NT2/D1 (cell line): ENCODE results near the gene FZD8.

Experiments used
- DNase-seq: peaks from one replicate; pipeline ENCODE4 v3.0.0-alpha.2; 2011; ENCODE audit warnings: low read depth, low spot score
- H3K27me3 ChIP-seq: 2 replicates; pipeline ENCODE4 v1.6.0; 2011; ENCODE audit warnings: mild to moderate bottlenecking; ENCODE audit not compliant: insufficient read length, insufficient read depth
- H3K36me3 ChIP-seq: 2 replicates; pipeline ENCODE4 v1.6.1; 2011; ENCODE audit warnings: mild to moderate bottlenecking, low read length, mixed read lengths; ENCODE audit not compliant: insufficient read depth, insufficient read length
- H3K4me1 ChIP-seq: 2 replicates; pipeline ENCODE4 v1.5.1; 2011; ENCODE audit not compliant: insufficient read depth, insufficient read length
- H3K4me3 ChIP-seq: 2 replicates; pipeline ENCODE4 v1.5.1; 2011; ENCODE audit warnings: low read depth; ENCODE audit not compliant: insufficient read length
- H3K9ac ChIP-seq: 2 replicates; pipeline ENCODE4 v1.6.0; 2011; ENCODE audit warnings: low read depth; ENCODE audit not compliant: insufficient read length
- H3K9me3 ChIP-seq: 2 replicates; pipeline ENCODE4 v1.5.1; 2011; ENCODE audit warnings: mild to moderate bottlenecking, low read length; ENCODE audit not compliant: insufficient read depth
- SUZ12 ChIP-seq: IDR thresholded peaks from 2 replicates; pipeline ENCODE4 v1.6.1; 2011; ENCODE audit not compliant: insufficient read length, insufficient read depth; ENCODE audit errors: extremely low read depth
- YY1 ChIP-seq: IDR thresholded peaks from 2 replicates; pipeline ENCODE4 v1.6.1; 2011; ENCODE audit not compliant: insufficient read length, insufficient read depth
- ZNF274 ChIP-seq: IDR thresholded peaks from 2 replicates; pipeline ENCODE4 v1.6.1; 2011; ENCODE audit warnings: mild to moderate bottlenecking, low read depth, low read length

The FZD8 gene

DNA sequence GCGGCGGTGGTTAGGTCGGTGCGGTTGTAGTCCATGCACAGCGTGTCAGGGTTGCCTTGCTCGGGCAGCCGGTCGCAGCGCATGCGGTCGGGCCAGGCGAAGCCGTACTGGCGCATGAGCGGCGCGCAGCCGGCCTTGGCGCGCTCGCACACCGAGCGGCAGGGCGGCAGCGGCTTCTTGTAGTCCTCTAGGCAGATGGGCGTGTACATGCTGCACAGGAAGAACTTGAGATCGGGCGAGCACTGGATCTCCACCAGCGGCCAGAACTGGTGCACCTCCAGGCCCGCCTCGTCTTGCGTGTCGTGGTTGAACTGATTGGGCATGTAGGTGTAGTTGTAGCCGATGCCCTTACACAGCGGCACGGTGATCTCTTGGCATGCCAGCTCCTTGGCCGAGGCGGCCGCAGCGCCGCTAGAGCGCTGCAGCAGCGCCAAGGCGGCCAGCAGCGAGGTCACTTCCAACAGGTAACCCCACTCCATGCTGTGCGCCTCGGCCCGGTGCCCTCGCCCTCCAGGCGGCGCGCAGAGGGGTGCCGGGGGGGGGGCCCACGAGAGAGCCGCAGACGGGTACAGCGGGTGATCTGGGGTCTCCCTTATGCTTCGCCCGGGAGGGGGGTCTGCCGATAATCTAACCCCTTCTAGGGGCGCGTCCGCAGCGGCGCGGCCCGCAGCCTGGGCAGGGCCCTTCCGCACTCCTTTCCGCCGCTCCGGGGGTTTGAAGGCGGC lies 983 bp downstream of the FZD8 start:
- TF ChIP-seq SUZ12 (no peak), ZNF274 (no peak), YY1 (no peak)
- peak overlapping the region; percentile 61 for H3K4me3 ChIP-seq
- H3K27me3 ChIP-seq, result peaks cover 22% of the 10 kb centered on the region
- H3K4me1 ChIP-seq, result peaks cover 5% of the 10 kb centered on the region
- peaks cover 7% of the 10 kb centered on the region; the same call in 1 of the 2 replicates for H3K9me3 ChIP-seq
- peaks cover 7% of the 10 kb centered on the region for H3K36me3 ChIP-seq
- no peak for DNase-seq
- peak overlapping the region; percentile 90 for H3K9ac ChIP-seq

DNA sequence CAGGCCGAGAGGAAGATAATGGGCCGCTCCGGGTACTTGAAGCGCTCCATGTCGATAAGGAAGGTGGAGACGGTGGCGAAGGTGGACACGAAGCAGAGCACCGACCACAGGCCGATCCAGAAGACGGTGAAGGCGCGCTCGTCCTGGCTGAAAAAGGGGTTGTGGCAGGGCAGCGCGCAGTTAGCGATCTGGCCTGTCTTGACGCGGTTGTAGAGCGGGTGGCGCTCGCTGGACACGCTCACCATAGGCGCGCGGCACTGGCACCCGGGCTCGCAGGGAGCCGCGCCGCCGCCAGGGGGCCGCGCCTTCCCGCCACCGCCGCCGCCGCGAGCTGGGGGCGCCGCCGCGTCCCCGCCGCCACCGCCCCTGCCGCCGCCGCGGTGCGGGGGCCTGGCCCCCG lies 1.6 kb downstream of the FZD8 start:
- peaks cover 7% of the 10 kb centered on the region for H3K36me3 ChIP-seq
- peak overlapping the region; percentile 34 for H3K4me3 ChIP-seq
- TF ChIP-seq YY1 (no peak), ZNF274 (no peak), SUZ12 (no peak)
- H3K27me3 ChIP-seq, result peaks cover 19% of the 10 kb centered on the region
- peak overlapping the region; percentile 42 for H3K9ac ChIP-seq
- H3K9me3 ChIP-seq, result peaks cover 7% of the 10 kb centered on the region; the same call in 1 of the 2 replicates
- H3K4me1 ChIP-seq, result peaks cover 5% of the 10 kb centered on the region
- DNase-seq, result no peak

DNA sequence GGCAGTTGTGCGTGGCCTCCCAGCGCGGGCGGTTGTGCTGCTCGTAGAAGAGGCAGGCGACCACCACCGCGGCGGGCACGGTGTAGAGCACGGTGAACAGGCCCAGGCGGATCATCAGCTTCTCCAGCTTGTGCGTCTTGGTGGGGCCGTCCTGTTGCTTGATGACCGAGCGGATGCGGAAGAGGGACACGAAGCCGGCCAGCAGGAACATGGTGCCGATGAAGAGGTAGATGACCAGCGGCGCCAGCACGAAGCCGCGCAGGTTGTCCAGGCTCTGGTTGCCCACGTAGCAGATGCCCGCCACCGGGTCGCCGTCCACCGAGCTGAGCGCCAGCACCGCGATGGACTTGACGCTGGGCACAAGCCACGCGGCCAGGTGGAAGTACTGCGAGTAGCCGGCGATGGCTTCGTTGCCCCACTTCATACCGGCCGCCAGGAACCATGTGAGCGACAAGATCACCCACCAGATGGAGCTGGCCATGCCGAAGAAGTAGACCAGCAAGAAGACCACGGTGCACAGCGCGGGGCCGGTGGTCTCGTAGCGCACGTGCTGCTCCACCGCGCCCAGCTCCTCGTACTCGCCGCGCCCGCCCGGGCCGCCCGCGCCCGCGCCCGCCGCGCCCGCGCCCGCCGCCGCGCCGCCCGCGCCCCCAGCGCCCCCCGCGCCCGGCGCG lies 2.2 kb downstream of the FZD8 start:
- peaks cover 5% of the 10 kb centered on the region for H3K4me1 ChIP-seq
- no peak for DNase-seq
- peak overlapping the region; percentile 18 for H3K4me3 ChIP-seq
- no peak for TF ChIP-seq SUZ12
- TF ChIP-seq ZNF274, result no peak
- TF ChIP-seq YY1, result no peak
- peaks cover 7% of the 10 kb centered on the region for H3K36me3 ChIP-seq
- H3K9me3 ChIP-seq, result peaks cover 7% of the 10 kb centered on the region; the same call in 1 of the 2 replicates
- H3K27me3 ChIP-seq, result peaks cover 13% of the 10 kb centered on the region
- H3K9ac ChIP-seq, result no peak overlapping the region

DNA sequence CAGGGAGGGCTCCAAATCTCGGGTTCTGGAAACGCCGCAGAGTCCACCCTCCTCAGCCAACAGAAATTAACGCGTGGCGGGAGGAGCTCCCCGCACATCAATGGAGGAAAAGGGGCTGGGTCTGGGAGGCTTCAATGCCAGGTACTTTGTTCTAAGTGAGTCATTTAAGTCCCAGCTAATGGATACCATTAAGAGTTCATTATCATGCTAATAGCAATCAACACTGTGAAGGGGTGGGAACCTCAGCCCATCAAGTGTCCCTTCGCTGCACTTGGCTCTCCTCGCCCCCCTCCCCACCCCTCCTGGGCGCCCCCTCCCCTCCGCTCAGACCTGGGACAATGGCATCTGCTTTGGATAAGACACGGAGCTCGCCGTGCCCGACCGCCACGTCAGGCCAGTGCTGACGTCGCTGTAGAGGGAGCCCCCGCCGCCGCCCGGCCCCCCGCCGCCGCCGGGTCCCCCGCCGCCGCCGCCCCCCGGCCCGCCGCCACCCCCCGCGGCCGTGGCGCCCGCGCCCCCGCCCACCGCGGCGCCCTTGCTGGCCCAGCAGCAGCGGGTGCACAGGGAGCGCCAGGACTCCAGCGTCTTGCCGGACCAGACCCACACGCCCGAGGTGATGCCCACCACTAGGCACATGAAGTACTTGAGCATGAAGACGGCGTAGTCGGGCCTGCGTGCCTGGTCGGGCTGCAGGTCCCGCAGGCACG lies 2.9 kb downstream of the FZD8 start:
- TF ChIP-seq YY1, result no peak
- no peak for TF ChIP-seq SUZ12
- TF ChIP-seq ZNF274, result no peak
- Histone ChIP-seq H3K4me3 (peak overlapping the region; percentile 28), H3K27me3 (peaks cover 6% of the 10 kb centered on the region), H3K4me1 (peaks cover 5% of the 10 kb centered on the region), H3K9ac (no peak overlapping the region), H3K9me3 (peaks cover 7% of the 10 kb centered on the region; the same call in 1 of the 2 replicates), H3K36me3 (peaks cover 7% of the 10 kb centered on the region)
- no peak for DNase-seq

DNA sequence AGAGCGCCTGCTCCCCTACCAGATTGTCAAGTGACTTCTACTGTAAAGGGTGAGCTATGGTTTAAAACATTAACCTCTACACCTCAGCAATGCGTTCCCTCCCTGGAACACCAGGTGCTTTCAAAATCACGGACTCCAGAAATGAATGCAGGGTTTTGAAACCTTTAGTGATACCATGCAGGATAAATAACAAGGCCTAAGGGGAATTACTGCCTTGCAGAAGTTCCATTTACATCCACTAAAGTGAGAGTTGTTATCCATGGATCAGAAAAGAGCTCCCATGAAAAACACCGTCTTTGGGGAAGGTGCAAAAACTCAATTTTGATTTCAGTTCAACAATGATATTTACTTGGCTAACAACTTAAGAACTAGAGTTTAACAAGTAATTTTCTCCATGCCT lies 4.0 kb downstream of the FZD8 start:
- H3K27me3 ChIP-seq, result no peaks in the 10 kb centered on the region
- TF ChIP-seq ZNF274 (no peak), YY1 (no peak), SUZ12 (no peak)
- DNase-seq, result no peak
- peaks cover 5% of the 10 kb centered on the region for H3K4me1 ChIP-seq
- H3K9ac ChIP-seq, result no peak overlapping the region
- H3K9me3 ChIP-seq, result peaks cover 7% of the 10 kb centered on the region; the same call in 1 of the 2 replicates
- peaks cover 7% of the 10 kb centered on the region for H3K36me3 ChIP-seq
- H3K4me3 ChIP-seq, result no peak overlapping the region

DNA sequence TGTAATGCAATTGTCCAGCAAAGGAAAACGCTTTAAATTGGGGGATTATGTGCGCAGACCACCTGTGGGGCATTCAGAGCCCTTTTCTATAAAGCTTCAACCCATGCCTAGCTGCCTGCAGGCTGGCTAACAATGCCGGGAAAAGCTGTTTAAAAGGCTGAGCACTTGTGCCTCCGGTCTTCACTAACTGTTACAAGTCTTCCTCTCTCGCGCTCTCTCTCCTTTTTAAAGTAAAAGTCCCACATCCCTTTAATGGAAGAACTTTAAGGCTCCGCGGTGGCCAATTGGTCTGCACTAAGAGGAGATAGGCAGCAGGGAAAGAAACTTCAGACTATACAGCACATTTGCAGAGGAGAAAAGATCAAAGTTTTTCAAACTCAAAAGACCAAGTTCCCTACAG lies 4.6 kb downstream of the FZD8 start:
- Histone ChIP-seq H3K4me1 (peaks cover 5% of the 10 kb centered on the region), H3K9ac (no peak overlapping the region), H3K4me3 (no peak overlapping the region), H3K9me3 (peaks cover 7% of the 10 kb centered on the region; the same call in 1 of the 2 replicates), H3K27me3 (no peaks in the 10 kb centered on the region), H3K36me3 (peaks cover 7% of the 10 kb centered on the region)
- no peak for DNase-seq
- TF ChIP-seq SUZ12, result no peak
- no peak for TF ChIP-seq YY1
- no peak for TF ChIP-seq ZNF274
